Kidney epithelial cell (primary cell): ENCODE results near the gene NSF. TPM values are rescaled to one million over a fixed set of nuclear protein-coding genes. Genes with fewer than 3 reads are reported as not detected.

Source experiments
- DNase-seq: peaks from one replicate; pipeline ENCODE4 v3.0.0-alpha.2; 2010; ENCODE audit warnings: low read depth
- H3K27me3 ChIP-seq: 2 replicates; pipeline ENCODE4 v1.6.0; 2011; ENCODE audit warnings: low read length; ENCODE audit not compliant: control insufficient read depth, insufficient read depth
- H3K36me3 ChIP-seq: 2 replicates; pipeline ENCODE4 v1.5.1; 2011; ENCODE audit warnings: low read length; ENCODE audit not compliant: control insufficient read depth, insufficient read depth
- H3K4me3 ChIP-seq: 2 replicates; pipeline ENCODE4 v1.5.1; 2011; ENCODE audit warnings: low read depth, mild to moderate bottlenecking, control low read depth, low read length
- CTCF ChIP-seq: IDR thresholded peaks from 2 replicates; pipeline ENCODE4 v1.5.1; 2011; ENCODE audit warnings: mild to moderate bottlenecking, moderate library complexity, low read length, control low read depth, inconsistent platforms; ENCODE audit not compliant: insufficient read depth, poor library complexity, severe bottlenecking
- total RNA-seq: library from RNA; depleted of rRNA; stranded (reverse); fragments of >200 nt; gene quantifications from 2 replicates; pipeline ENCODE4 v1.2.3, GENCODE V29; 2015

The NSF gene
- total RNA-seq, 1 donor from 2014 or later = 17.8 TPM

DNA sequence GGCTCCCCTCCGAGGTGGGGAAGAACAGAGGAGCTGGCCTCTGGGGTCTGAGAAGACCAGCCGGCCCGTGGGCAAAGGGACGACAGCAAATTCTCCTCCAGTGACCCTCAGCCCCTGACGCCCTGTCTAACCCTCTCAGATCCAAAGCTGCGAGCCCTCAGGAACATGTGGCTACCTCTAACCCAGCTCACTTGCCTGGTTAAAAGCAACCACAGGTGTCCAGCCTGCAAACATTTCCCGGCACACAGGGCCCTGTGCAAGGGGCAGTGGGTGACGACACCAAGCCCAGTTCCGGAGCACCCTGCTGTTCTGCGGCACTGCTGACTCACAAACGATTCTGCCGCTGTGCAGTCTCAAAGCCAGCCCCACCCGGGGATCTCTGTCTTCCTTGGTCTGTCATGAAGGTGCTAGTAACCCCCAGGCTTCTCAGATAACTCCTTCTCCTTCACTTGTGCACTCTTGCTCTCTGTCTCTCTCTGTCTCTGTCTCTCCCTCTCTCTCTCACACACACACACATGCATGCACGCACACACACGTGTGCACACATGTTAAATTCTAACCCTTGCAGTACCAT is 205.0 kb downstream of the NSF start:
- Histone ChIP-seq H3K36me3 (no peaks in the 10 kb centered on the region), H3K27me3 (peaks cover 10% of the 10 kb centered on the region), H3K4me3 (no peak overlapping the region)
- no peak for TF ChIP-seq CTCF
- DNase-seq = no peak

GRCh38 chr17:46796084-46796483 is 205.6 kb downstream of the NSF start:
- no peak for DNase-seq
- peaks cover 10% of the 10 kb centered on the region for H3K27me3 ChIP-seq
- no peak for TF ChIP-seq CTCF
- no peak overlapping the region for H3K4me3 ChIP-seq
- H3K36me3 ChIP-seq = no peaks in the 10 kb centered on the region

GRCh38 chr17:46796524-46796923 is 206.1 kb downstream of the NSF start:
- Histone ChIP-seq H3K4me3 (no peak overlapping the region), H3K27me3 (peaks cover 10% of the 10 kb centered on the region), H3K36me3 (no peaks in the 10 kb centered on the region)
- TF ChIP-seq CTCF = no peak
- no peak for DNase-seq

DNA sequence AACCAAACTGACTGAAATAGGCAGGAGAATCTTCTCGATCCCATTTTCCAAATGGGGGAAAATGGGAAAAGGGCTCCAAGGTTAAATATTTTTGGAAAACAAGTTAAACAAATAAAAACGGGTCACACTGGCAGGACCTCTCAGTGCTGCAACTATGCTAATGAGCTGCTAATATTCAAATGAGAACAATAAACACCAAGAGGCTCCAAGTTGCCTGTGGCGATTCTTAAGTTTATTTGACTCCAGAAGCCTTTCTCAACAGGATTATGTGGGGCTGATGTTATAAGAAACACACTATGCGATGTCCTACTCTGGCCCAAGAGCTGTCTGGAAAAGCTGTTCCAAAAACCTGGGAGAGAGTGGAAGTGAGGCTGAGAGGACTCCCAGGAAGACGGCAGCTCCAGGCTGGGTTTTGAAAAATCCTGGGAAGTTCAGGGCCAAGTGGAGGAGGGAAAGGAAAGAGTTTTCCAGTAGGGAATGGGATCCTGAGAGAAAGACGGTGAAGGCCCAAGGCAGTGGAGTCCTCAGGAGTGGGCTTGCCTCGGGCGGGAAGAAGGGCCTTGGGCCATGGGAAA is 206.6 kb downstream of the NSF start:
- Histone ChIP-seq H3K36me3 (no peaks in the 10 kb centered on the region), H3K4me3 (no peak overlapping the region), H3K27me3 (peaks cover 10% of the 10 kb centered on the region)
- no peak for TF ChIP-seq CTCF
- DNase-seq = no peak

- no peak for TF ChIP-seq CTCF
- Histone ChIP-seq H3K4me3 (no peak overlapping the region), H3K27me3 (peaks cover under 1% of the 10 kb centered on the region), H3K36me3 (no peaks in the 10 kb centered on the region)
- DNase-seq = no peak
These were observed 210.1 kb downstream of the NSF start for GRCh38 chr17:46800573-46800972.

GRCh38 chr17:46802800-46803199 is 212.3 kb downstream of the NSF start:
- no peak for TF ChIP-seq CTCF
- Histone ChIP-seq H3K36me3 (no peaks in the 10 kb centered on the region), H3K27me3 (peaks cover 2% of the 10 kb centered on the region), H3K4me3 (no peak overlapping the region)
- DNase-seq = no peak
